ENCODE results near the gene SPATS2.
"Not testable (repeated sequence)": the region's sequence is repeated elsewhere in the genome, so short reads cannot be mapped to it uniquely, and the experiment has no call there.

Gene SPATS2

GRCh38 chr12:49436799-49437198, 69.5 kb downstream of the SPATS2 start:
- not testable (repeated sequence) for H3K4me3 Mint-ChIP-seq; H3K9me3 Mint-ChIP-seq; H3K4me1 Mint-ChIP-seq (ENCODE audit: low read depth); H3K27me3 Mint-ChIP-seq; DNase-seq; H3K36me3 Mint-ChIP-seq (ENCODE audit: low read depth); H3K27ac Mint-ChIP-seq

- no peak overlapping the region for H3K27ac Mint-ChIP-seq
- no peaks in the 10 kb centered on the region for H3K4me1 Mint-ChIP-seq (ENCODE audit: low read depth)
- no peak for DNase-seq
- H3K9me3 Mint-ChIP-seq: no peaks in the 10 kb centered on the region
- no peaks in the 10 kb centered on the region for H3K27me3 Mint-ChIP-seq
- H3K36me3 Mint-ChIP-seq (ENCODE audit: low read depth): no peaks in the 10 kb centered on the region
- H3K4me3 Mint-ChIP-seq: no peak overlapping the region
Measured at GRCh38 chr12:49439042-49439441, 71.8 kb downstream of the SPATS2 start.

GRCh38 chr12:49440035-49440434, 72.8 kb downstream of the SPATS2 start:
- Mint-ChIP-seq H3K36me3 (ENCODE audit: low read depth) (no peaks in the 10 kb centered on the region), H3K27me3 (no peaks in the 10 kb centered on the region), H3K9me3 (no peaks in the 10 kb centered on the region), H3K4me1 (ENCODE audit: low read depth) (no peaks in the 10 kb centered on the region), H3K27ac (no peak overlapping the region), H3K4me3 (no peak overlapping the region)
- DNase-seq: no peak

GRCh38 chr12:49442915-49443314, 75.7 kb downstream of the SPATS2 start:
- Mint-ChIP-seq H3K36me3 (ENCODE audit: low read depth) (no peaks in the 10 kb centered on the region), H3K4me3 (no peak overlapping the region), H3K9me3 (no peaks in the 10 kb centered on the region), H3K4me1 (ENCODE audit: low read depth) (no peaks in the 10 kb centered on the region), H3K27me3 (no peaks in the 10 kb centered on the region), H3K27ac (no peak overlapping the region)
- no peak for DNase-seq

GRCh38 chr12:49446571-49446970, 79.3 kb downstream of the SPATS2 start:
- no peak overlapping the region for H3K4me3 Mint-ChIP-seq
- H3K9me3 Mint-ChIP-seq: peaks cover 3% of the 10 kb centered on the region
- no peak overlapping the region for H3K27ac Mint-ChIP-seq
- H3K27me3 Mint-ChIP-seq: no peaks in the 10 kb centered on the region
- DNase-seq: no peak
- peaks cover 11% of the 10 kb centered on the region for H3K36me3 Mint-ChIP-seq (ENCODE audit: low read depth)
- H3K4me1 Mint-ChIP-seq (ENCODE audit: low read depth): peaks cover 7% of the 10 kb centered on the region

GRCh38 chr12:49448858-49449257, 81.6 kb downstream of the SPATS2 start:
- no peak for DNase-seq
- no peak overlapping the region for H3K27ac Mint-ChIP-seq

GRCh38 chr12:49451468-49452259, 84.4 kb downstream of the SPATS2 start:
- peak overlapping the region; percentile 87 for H3K27ac Mint-ChIP-seq
- peaks cover 3% of the 10 kb centered on the region for H3K9me3 Mint-ChIP-seq
- peaks cover 11% of the 10 kb centered on the region for H3K36me3 Mint-ChIP-seq (ENCODE audit: low read depth)
- no peak for DNase-seq
- H3K27me3 Mint-ChIP-seq: no peaks in the 10 kb centered on the region
- H3K4me1 Mint-ChIP-seq (ENCODE audit: low read depth): peaks cover 16% of the 10 kb centered on the region
- no peak overlapping the region for H3K4me3 Mint-ChIP-seq

More at GRCh38 chr12:49448858-49449257, 81.6 kb downstream of the SPATS2 start:
- H3K9me3 Mint-ChIP-seq: peaks cover 3% of the 10 kb centered on the region
- peaks cover 11% of the 10 kb centered on the region for H3K36me3 Mint-ChIP-seq (ENCODE audit: low read depth)
- H3K27me3 Mint-ChIP-seq: no peaks in the 10 kb centered on the region
- H3K4me1 Mint-ChIP-seq (ENCODE audit: low read depth): peaks cover 16% of the 10 kb centered on the region
- H3K4me3 Mint-ChIP-seq: no peak overlapping the region

GRCh38 chr12:49455501-49455900, 88.2 kb downstream of the SPATS2 start:
- no peaks in the 10 kb centered on the region for H3K27me3 Mint-ChIP-seq
- no peak overlapping the region for H3K4me3 Mint-ChIP-seq
- no peak overlapping the region for H3K27ac Mint-ChIP-seq
- no peaks in the 10 kb centered on the region for H3K9me3 Mint-ChIP-seq
- DNase-seq: no peak
- peaks cover 12% of the 10 kb centered on the region for H3K4me1 Mint-ChIP-seq (ENCODE audit: low read depth)
- no peaks in the 10 kb centered on the region for H3K36me3 Mint-ChIP-seq (ENCODE audit: low read depth)

- Mint-ChIP-seq H3K27me3 (no peaks in the 10 kb centered on the region), H3K36me3 (ENCODE audit: low read depth) (peaks cover 5% of the 10 kb centered on the region), H3K9me3 (no peaks in the 10 kb centered on the region), H3K4me1 (ENCODE audit: low read depth) (peaks cover 11% of the 10 kb centered on the region), H3K4me3 (no peak overlapping the region), H3K27ac (no peak overlapping the region)
- DNase-seq: no peak
Measured at GRCh38 chr12:49456131-49456679, 88.9 kb downstream of the SPATS2 start.

GRCh38 chr12:49458816-49459215, 91.6 kb downstream of the SPATS2 start:
- H3K4me3 Mint-ChIP-seq: no peak overlapping the region
- no peak for DNase-seq
- H3K4me1 Mint-ChIP-seq (ENCODE audit: low read depth): no peaks in the 10 kb centered on the region
- H3K27ac Mint-ChIP-seq: no peak overlapping the region
- no peaks in the 10 kb centered on the region for H3K9me3 Mint-ChIP-seq
- peaks cover 16% of the 10 kb centered on the region for H3K36me3 Mint-ChIP-seq (ENCODE audit: low read depth)
- H3K27me3 Mint-ChIP-seq: no peaks in the 10 kb centered on the region

- Mint-ChIP-seq H3K36me3 (ENCODE audit: low read depth) (peaks cover 17% of the 10 kb centered on the region), H3K4me3 (no peak overlapping the region), H3K9me3 (no peaks in the 10 kb centered on the region), H3K27ac (no peak overlapping the region), H3K4me1 (ENCODE audit: low read depth) (no peaks in the 10 kb centered on the region), H3K27me3 (no peaks in the 10 kb centered on the region)
- no peak for DNase-seq
Measured at GRCh38 chr12:49461221-49461620, 94.0 kb downstream of the SPATS2 start.

GRCh38 chr12:49462083-49462744, 95.0 kb downstream of the SPATS2 start:
- Mint-ChIP-seq H3K9me3 (no peaks in the 10 kb centered on the region), H3K4me3 (no peak overlapping the region), H3K36me3 (ENCODE audit: low read depth) (peaks cover 17% of the 10 kb centered on the region), H3K27ac (no peak overlapping the region), H3K4me1 (ENCODE audit: low read depth) (no peaks in the 10 kb centered on the region), H3K27me3 (no peaks in the 10 kb centered on the region)
- no peak for DNase-seq

GRCh38 chr12:49465132-49465531, 97.9 kb downstream of the SPATS2 start:
- H3K4me3 Mint-ChIP-seq: no peak overlapping the region
- peaks cover 17% of the 10 kb centered on the region for H3K36me3 Mint-ChIP-seq (ENCODE audit: low read depth)
- peak overlapping the region; percentile 34 for H3K27ac Mint-ChIP-seq
- no peaks in the 10 kb centered on the region for H3K27me3 Mint-ChIP-seq
- no peak for DNase-seq
- no peaks in the 10 kb centered on the region for H3K9me3 Mint-ChIP-seq
- no peaks in the 10 kb centered on the region for H3K4me1 Mint-ChIP-seq (ENCODE audit: low read depth)

GRCh38 chr12:49470986-49471385, 103.7 kb downstream of the SPATS2 start:
- H3K36me3 Mint-ChIP-seq (ENCODE audit: low read depth): no peaks in the 10 kb centered on the region
- H3K27me3 Mint-ChIP-seq: no peaks in the 10 kb centered on the region
- H3K4me3 Mint-ChIP-seq: no peak overlapping the region
- H3K4me1 Mint-ChIP-seq (ENCODE audit: low read depth): no peaks in the 10 kb centered on the region
- no peak for DNase-seq
- H3K9me3 Mint-ChIP-seq: no peaks in the 10 kb centered on the region
- no peak overlapping the region for H3K27ac Mint-ChIP-seq

- Mint-ChIP-seq H3K36me3 (ENCODE audit: low read depth) (no peaks in the 10 kb centered on the region), H3K9me3 (no peaks in the 10 kb centered on the region), H3K4me3 (no peak overlapping the region)
Measured at GRCh38 chr12:49471557-49471956, 104.3 kb downstream of the SPATS2 start.

More at GRCh38 chr12:49471557-49471956, 104.3 kb downstream of the SPATS2 start:
- DNase-seq: no peak
- H3K4me1 Mint-ChIP-seq (ENCODE audit: low read depth): peaks cover 2% of the 10 kb centered on the region
- no peaks in the 10 kb centered on the region for H3K27me3 Mint-ChIP-seq
- no peak overlapping the region for H3K27ac Mint-ChIP-seq

Data from activated T-cell treated with anti-CD3 and anti-CD28 coated beads, Interleukin-2, amount 50 U/mL, for 24 hours (primary cell).